ENCODE measurements around the gene MEIOC. TPM values are rescaled to one million over a fixed set of nuclear protein-coding genes. Genes with fewer than 3 reads are reported as not detected.

Gene MEIOC
- polyA plus RNA-seq, 1 experiment: 0.26 TPM

DNA sequence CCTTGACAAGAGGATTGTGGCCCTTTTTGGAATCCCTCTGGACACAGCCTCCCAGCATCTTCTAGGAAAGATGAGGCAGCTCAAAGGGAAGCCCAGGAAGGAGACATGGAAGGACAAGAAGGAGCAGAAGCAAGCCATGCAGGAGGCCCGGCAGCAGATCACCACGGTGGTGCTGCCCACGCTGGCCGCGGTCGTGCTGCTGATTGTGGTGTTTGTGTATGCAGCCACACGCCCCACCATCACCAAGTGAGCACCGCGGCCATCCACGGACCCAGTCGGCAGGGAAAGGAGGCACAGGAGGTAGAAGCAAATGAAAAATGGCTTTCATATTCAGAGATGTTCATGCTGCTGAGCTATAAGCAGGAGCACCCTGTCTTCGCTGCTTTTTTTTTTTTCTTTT is 10.9 kb upstream of the MEIOC start:
- Histone ChIP-seq H3K27me3 (ENCODE audit: control insufficient read depth, insufficient read depth, low read length) (no peaks in the 10 kb centered on the region), H3K4me3 (ENCODE audit: low read depth, low read length) (no peak overlapping the region), H3K36me3 (ENCODE audit: control insufficient read depth, insufficient read depth, low read length) (no peaks in the 10 kb centered on the region)
- ChIA-PET CTCF (interaction anchor here (1.6 to 3.6 kb wide), 2 partner anchors 8 to 123 kb away, joined by 5 to 16 read pairs; no protein-coding TSS in a partner anchor), POLR2A (no interaction called here)
- no peak for DNase-seq (ENCODE audit: low read depth)
- TF ChIP-seq, protein P1, sequence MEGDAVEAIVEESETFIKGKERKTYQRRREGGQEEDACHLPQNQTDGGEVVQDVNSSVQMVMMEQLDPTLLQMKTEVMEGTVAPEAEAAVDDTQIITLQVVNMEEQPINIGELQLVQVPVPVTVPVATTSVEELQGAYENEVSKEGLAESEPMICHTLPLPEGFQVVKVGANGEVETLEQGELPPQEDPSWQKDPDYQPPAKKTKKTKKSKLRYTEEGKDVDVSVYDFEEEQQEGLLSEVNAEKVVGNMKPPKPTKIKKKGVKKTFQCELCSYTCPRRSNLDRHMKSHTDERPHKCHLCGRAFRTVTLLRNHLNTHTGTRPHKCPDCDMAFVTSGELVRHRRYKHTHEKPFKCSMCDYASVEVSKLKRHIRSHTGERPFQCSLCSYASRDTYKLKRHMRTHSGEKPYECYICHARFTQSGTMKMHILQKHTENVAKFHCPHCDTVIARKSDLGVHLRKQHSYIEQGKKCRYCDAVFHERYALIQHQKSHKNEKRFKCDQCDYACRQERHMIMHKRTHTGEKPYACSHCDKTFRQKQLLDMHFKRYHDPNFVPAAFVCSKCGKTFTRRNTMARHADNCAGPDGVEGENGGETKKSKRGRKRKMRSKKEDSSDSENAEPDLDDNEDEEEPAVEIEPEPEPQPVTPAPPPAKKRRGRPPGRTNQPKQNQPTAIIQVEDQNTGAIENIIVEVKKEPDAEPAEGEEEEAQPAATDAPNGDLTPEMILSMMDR (IDR thresholded peaks at IDR 0.05; ENCODE audit: insufficient read depth, low read depth, low read length): no peak

DNA sequence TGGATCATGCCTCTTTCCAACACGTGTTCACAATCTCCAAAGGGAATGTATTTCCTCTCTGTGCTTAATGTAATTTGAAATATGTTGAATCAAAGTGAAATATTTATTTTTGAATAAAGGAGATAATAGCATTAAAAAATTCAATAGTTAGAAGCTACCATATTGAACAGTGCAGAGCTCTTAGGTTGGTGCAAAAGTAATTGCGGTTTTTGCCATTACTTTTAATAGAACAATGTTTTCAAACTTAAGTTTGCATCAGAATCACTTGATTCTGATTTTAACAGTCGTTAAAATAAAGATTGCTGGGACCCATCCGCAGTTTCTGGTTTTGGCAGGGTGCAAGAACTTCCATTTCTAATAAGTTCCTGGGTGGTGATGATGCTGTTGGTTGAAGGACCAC is 10.0 kb upstream of the MEIOC start:
- TF ChIP-seq, protein P1 (IDR thresholded peaks at IDR 0.05; ENCODE audit: insufficient read depth, low read depth, low read length): no peak
- no peak overlapping the region for H3K4me3 ChIP-seq (ENCODE audit: low read depth, low read length)
- CTCF ChIA-PET: interaction anchor here (0.6 to 3.6 kb wide), 4 partner anchors 9 to 165 kb away, joined by 4 to 16 read pairs (median 6); no protein-coding TSS in a partner anchor

DNA sequence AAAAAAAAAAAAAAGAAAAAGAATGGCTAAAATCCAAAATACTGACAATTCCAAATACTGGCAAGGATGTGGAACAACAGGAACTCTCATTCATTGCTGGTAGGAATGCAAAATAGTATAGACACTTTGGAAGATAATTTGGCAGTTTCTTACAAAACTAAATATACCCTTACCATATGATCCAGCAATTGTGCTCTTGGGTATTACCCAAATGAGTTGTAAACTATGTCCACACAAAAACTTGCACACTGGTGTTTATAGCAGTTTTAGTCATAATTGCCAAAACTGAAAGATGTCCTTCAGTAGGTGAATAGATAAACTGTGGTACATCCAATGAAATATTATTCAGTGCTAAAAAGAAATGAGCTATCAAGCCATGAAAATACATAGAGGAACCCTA is 8.5 kb upstream of the MEIOC start:
- ChIA-PET POLR2A (no interaction called here), CTCF (interaction anchor here (1.3 kb wide), 1 partner anchor 114 kb away, joined by 4 read pairs; no protein-coding TSS in a partner anchor)
- H3K36me3 ChIP-seq (ENCODE audit: control insufficient read depth, insufficient read depth, low read length): no peaks in the 10 kb centered on the region

More for the DNA sequence above, 10.0 kb upstream of the MEIOC start:
- no peak for DNase-seq (ENCODE audit: low read depth)
- Histone ChIP-seq H3K27me3 (ENCODE audit: control insufficient read depth, insufficient read depth, low read length) (peaks cover under 1% of the 10 kb centered on the region; the same call in 1 of the 2 replicates), H3K36me3 (ENCODE audit: control insufficient read depth, insufficient read depth, low read length) (no peaks in the 10 kb centered on the region)
- POLR2A ChIA-PET: no interaction called here

DNA sequence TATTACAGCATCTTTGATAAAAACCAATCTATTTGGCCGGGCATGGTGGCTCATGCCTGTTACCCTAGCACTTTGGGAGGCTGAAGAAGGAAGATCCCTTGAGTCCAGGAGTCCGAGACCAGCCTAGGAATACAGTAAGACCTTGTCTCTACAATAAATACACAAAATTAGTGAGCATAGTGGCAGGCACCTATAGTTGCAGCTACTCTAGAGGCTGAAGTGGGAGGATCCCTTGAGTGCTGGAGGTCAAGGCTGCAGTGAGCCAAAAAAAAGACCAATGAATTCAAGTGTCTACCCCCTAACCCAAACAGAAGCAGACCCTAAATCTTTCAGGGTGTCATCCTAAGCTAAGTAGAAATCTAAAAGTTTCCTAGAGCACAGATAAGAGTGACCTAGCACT is 7.3 kb upstream of the MEIOC start:
- H3K4me3 ChIP-seq (ENCODE audit: low read depth, low read length): no peak overlapping the region
- H3K27me3 ChIP-seq (ENCODE audit: control insufficient read depth, insufficient read depth, low read length): peaks cover 2% of the 10 kb centered on the region
- ChIA-PET CTCF (no interaction called here), POLR2A (interaction anchor here (0.5 kb wide), 1 partner anchor 270 kb away, joined by 3 read pairs; no protein-coding TSS in a partner anchor)
- TF ChIP-seq, protein P1 (IDR thresholded peaks at IDR 0.05; ENCODE audit: insufficient read depth, low read depth, low read length): no peak
- H3K36me3 ChIP-seq (ENCODE audit: control insufficient read depth, insufficient read depth, low read length): no peaks in the 10 kb centered on the region
- DNase-seq (ENCODE audit: low read depth): no peak

More for the DNA sequence above, 8.5 kb upstream of the MEIOC start:
- TF ChIP-seq, protein P1 (IDR thresholded peaks at IDR 0.05; ENCODE audit: insufficient read depth, low read depth, low read length): no peak
- no peak overlapping the region for H3K4me3 ChIP-seq (ENCODE audit: low read depth, low read length)
- DNase-seq (ENCODE audit: low read depth): no peak
- peaks cover 2% of the 10 kb centered on the region for H3K27me3 ChIP-seq (ENCODE audit: control insufficient read depth, insufficient read depth, low read length)

DNA sequence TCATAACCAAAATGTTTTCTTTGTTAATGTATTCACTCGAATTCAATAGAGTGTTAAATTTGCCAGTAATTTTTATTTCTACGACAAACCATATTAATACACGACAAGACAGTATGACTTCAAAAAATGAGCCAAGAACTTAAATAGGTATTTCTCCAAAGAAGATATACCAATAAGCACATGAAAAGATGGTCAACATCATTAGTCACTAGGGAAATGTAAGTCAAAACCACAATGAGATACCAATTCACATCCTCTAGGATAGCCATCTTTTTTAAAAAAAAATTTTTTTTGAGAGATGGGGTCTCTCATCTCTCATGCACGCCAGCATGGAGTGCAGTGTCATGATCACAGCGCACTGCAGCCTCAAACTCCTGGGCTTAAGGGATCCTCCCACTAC is 5.0 kb upstream of the MEIOC start:
- POLR2A ChIA-PET: no interaction called here
- H3K36me3 ChIP-seq (ENCODE audit: control insufficient read depth, insufficient read depth, low read length): no peaks in the 10 kb centered on the region
- no peak overlapping the region for H3K4me3 ChIP-seq (ENCODE audit: low read depth, low read length)
- CTCF ChIA-PET: interaction anchor here (1.6 kb wide), 1 partner anchor 128 kb away, joined by 4 read pairs; no protein-coding TSS in a partner anchor
- no peak for DNase-seq (ENCODE audit: low read depth)
- peaks cover 2% of the 10 kb centered on the region for H3K27me3 ChIP-seq (ENCODE audit: control insufficient read depth, insufficient read depth, low read length)
- TF ChIP-seq, protein P1 (IDR thresholded peaks at IDR 0.05; ENCODE audit: insufficient read depth, low read depth, low read length): no peak
